Hepatic stellate cell (primary cell): ENCODE data around the gene CHCHD1.
"Not testable (repeated sequence)": the region's sequence is repeated elsewhere in the genome, so short reads cannot be mapped to it uniquely, and the experiment has no call there.

Experiments
- DNase-seq: peaks from one replicate; pipeline ENCODE4 v3.0.0; 2011; ENCODE audit warnings: low spot score

Gene CHCHD1

GRCh38 chr10:73781879-73782748 lies at the start of gene CHCHD1:
Gene CHCHD1, plus strand, starts transcription at chr10:73782048. Its CDS starts 28 bp downstream, at chr10:73782076.
- peak; percentile 92 for DNase-seq

- no peak for DNase-seq
These were observed 49.4 kb upstream of the CHCHD1 start for GRCh38 chr10:73732426-73732825.

GRCh38 chr10:73732931-73733623 lies 48.8 kb upstream of the CHCHD1 start:
- no peak for DNase-seq

GRCh38 chr10:73734028-73734720 lies 47.7 kb upstream of the CHCHD1 start:
- DNase-seq = no peak

- no peak for DNase-seq
These were observed 47.0 kb upstream of the CHCHD1 start for GRCh38 chr10:73734796-73735305.

GRCh38 chr10:73740501-73741254 lies 41.2 kb upstream of the CHCHD1 start:
- DNase-seq = not testable (repeated sequence)

GRCh38 chr10:73742454-73742734 lies 39.5 kb upstream of the CHCHD1 start:
- DNase-seq = no peak

GRCh38 chr10:73743327-73743904 lies 38.4 kb upstream of the CHCHD1 start:
- no peak for DNase-seq

- DNase-seq = peak; percentile 93
These were observed 37.8 kb upstream of the CHCHD1 start, which contains the start of gene SEC24C for GRCh38 chr10:73743905-73744663. Gene SEC24C, plus strand, starts transcription at chr10:73744372. Its CDS starts 2,461 bp downstream, at chr10:73746833.

GRCh38 chr10:73744664-73744975 lies 37.2 kb upstream of the CHCHD1 start:
- peak; percentile 64 for DNase-seq

GRCh38 chr10:73746721-73747120 lies 35.1 kb upstream of the CHCHD1 start:
- DNase-seq = no peak

GRCh38 chr10:73750819-73751218 lies 31.0 kb upstream of the CHCHD1 start:
- no peak for DNase-seq

- DNase-seq = no peak
These were observed 25.7 kb upstream of the CHCHD1 start for GRCh38 chr10:73756183-73756582.

GRCh38 chr10:73758704-73759511 lies 22.9 kb upstream of the CHCHD1 start:
- no peak for DNase-seq

- no peak for DNase-seq
These were observed 22.2 kb upstream of the CHCHD1 start for GRCh38 chr10:73759512-73760115.

GRCh38 chr10:73761781-73762180 lies 20.1 kb upstream of the CHCHD1 start:
- no peak for DNase-seq

- DNase-seq = no peak
These were observed 18.9 kb upstream of the CHCHD1 start for GRCh38 chr10:73762915-73763314.

GRCh38 chr10:73763343-73763742 lies 18.5 kb upstream of the CHCHD1 start:
- DNase-seq = no peak

GRCh38 chr10:73765066-73765465 lies 16.8 kb upstream of the CHCHD1 start:
- no peak for DNase-seq

- no peak for DNase-seq
These were observed 13.0 kb upstream of the CHCHD1 start for GRCh38 chr10:73768881-73769280.
